Measurements from ENCODE around the gene DHRS9. TPM values are rescaled to one million over a fixed set of nuclear protein-coding genes. Genes with fewer than 3 reads are reported as not detected.

DHRS9 gene
- total and polyA plus RNA-seq, 7 donors, result 0.04 to 0.79 (median 0.27) TPM; not detected in 2

DNA sequence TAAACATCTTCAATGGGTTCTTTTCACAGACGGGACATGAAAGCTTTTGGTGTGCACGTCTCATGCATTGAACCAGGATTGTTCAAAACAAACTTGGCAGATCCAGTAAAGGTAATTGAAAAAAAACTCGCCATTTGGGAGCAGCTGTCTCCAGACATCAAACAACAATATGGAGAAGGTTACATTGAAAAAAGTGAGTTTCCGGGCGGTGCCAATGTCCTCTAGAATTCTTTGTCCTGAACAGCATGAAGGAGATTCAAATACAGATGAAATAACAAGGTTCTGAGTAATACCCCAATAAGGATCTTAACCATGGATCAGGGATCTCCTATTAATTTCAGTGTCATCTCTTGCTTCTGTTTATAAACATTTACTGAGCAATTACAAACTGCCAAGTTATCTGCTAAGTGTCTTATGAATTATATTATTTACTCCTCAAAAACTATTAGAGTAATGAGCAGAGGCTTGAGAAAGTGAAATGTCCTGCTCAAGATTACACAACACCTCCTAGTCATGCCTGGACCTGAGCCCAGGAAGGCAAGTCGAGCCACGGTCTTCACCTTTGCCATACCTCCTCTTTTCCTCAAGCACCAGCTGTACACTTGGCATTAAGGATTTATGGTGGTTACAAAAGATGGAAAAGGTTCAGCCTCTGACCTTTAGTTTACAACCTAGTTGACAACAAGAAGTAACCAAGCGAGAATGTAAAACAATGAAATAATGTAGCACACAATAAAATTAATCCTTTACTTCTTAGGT lies 22.6 kb downstream of the DHRS9 start:
- TF ChIP-seq, protein P1, sequence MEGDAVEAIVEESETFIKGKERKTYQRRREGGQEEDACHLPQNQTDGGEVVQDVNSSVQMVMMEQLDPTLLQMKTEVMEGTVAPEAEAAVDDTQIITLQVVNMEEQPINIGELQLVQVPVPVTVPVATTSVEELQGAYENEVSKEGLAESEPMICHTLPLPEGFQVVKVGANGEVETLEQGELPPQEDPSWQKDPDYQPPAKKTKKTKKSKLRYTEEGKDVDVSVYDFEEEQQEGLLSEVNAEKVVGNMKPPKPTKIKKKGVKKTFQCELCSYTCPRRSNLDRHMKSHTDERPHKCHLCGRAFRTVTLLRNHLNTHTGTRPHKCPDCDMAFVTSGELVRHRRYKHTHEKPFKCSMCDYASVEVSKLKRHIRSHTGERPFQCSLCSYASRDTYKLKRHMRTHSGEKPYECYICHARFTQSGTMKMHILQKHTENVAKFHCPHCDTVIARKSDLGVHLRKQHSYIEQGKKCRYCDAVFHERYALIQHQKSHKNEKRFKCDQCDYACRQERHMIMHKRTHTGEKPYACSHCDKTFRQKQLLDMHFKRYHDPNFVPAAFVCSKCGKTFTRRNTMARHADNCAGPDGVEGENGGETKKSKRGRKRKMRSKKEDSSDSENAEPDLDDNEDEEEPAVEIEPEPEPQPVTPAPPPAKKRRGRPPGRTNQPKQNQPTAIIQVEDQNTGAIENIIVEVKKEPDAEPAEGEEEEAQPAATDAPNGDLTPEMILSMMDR (IDR thresholded peaks at IDR 0.05), result no peak
- DNase-seq (no peak), ATAC-seq (no peak)
- intact Hi-C loops (cut with DNase I), result no loop called here
- Histone ChIP-seq H3K27ac (no peak overlapping the region), H3K4me3 (no peak overlapping the region), H3K4me1 (no peaks in the 10 kb centered on the region), H3K36me3 (ENCODE audit: insufficient read depth in 1 of 2, low read depth in 1 of 2) (no peaks in the 10 kb centered on the region), H3K27me3 (ENCODE audit: insufficient read depth in 3 of 3, low read length in 2 of 3) (peaks cover 0 to 4% (median 0%) of the 10 kb centered on the region in 3 donors), H3K9me3 (no peaks in the 10 kb centered on the region)
- 57 to 73% (median 58%) methylated on average over 8 of the region's 8 CpGs for WGBS, 3 donors

DNA sequence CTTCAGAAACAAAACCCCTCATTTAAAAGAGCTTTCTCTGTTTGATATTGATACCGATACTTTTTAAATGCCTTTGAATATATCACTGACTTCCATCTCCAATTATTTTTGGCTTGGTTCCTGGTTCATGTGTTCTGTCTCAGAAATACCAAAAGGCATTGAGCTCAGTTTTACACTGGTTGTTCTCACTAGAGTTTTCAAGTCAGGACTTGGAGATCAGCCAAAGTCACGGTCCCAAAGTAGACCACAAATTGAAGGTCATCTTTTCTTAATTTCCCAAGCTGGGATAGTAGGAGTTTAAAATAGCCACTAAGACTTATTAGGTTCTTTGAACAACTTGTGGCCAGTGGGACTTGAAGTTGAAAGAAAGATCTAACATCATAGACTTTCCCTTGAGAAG lies 24.2 kb downstream of the DHRS9 start:
- ATAC-seq, result no peak
- intact Hi-C loops (cut with DNase I), result no loop called here
- no peaks in the 10 kb centered on the region for H3K9me3 ChIP-seq

DNA sequence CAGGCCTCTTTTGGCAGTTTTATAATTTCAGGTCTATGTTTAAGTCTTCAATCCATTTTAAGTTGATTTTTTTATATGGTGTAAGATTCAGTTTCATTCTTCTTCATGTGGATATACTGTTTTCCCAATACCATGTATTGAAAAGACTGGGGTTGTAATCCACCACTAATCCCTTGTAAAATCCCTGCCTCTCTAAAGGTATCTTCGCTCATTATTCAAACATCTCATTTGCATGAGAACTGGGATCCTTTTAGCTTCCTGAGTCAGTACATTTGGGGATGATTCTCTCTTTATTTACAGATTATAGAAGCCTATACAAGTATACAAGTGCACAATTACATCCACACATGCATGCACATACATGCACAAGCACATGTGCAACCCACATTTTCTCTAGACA lies 25.3 kb downstream of the DHRS9 start:
- H3K36me3 ChIP-seq (ENCODE audit: insufficient read depth in 1 of 2, low read depth in 1 of 2), result no peaks in the 10 kb centered on the region

More for the DNA sequence above, 24.2 kb downstream of the DHRS9 start:
- no peak overlapping the region for H3K4me3 ChIP-seq
- TF ChIP-seq, protein P1 (IDR thresholded peaks at IDR 0.05), result no peak
- peaks cover 0 to 4% (median 0%) of the 10 kb centered on the region in 3 donors for H3K27me3 ChIP-seq (ENCODE audit: insufficient read depth in 3 of 3, low read length in 2 of 3)
- H3K36me3 ChIP-seq (ENCODE audit: insufficient read depth in 1 of 2, low read depth in 1 of 2), result no peaks in the 10 kb centered on the region
- no peak overlapping the region for H3K27ac ChIP-seq
- DNase-seq, result no peak
- H3K4me1 ChIP-seq, result no peaks in the 10 kb centered on the region
- WGBS, 3 donors, result 40 to 51% (median 41%) methylated on average over 2 of the region's 2 CpGs

DNA sequence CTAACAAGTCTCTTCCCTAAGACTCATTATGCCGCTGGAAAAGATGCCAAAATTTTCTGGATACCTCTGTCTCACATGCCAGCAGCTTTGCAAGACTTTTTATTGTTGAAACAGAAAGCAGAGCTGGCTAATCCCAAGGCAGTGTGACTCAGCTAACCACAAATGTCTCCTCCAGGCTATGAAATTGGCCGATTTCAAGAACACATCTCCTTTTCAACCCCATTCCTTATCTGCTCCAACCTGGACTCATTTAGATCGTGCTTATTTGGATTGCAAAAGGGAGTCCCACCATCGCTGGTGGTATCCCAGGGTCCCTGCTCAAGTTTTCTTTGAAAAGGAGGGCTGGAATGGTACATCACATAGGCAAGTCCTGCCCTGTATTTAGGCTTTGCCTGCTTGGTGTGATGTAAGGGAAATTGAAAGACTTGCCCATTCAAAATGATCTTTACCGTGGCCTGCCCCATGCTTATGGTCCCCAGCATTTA lies 26.3 kb downstream of the DHRS9 start:
- TF ChIP-seq, protein P1 (IDR thresholded peaks at IDR 0.05), result no peak
- no peaks in the 10 kb centered on the region for H3K4me1 ChIP-seq

More for the DNA sequence above, 25.3 kb downstream of the DHRS9 start:
- DNase-seq (no peak), ATAC-seq (no peak)
- H3K4me3 ChIP-seq, result no peak overlapping the region
- intact Hi-C loops (cut with DNase I), result no loop called here
- H3K9me3 ChIP-seq, result no peaks in the 10 kb centered on the region
- no peak overlapping the region for H3K27ac ChIP-seq
- TF ChIP-seq, protein P1 (IDR thresholded peaks at IDR 0.05), result no peak
- peaks cover 0 to 4% (median 0%) of the 10 kb centered on the region in 3 donors for H3K27me3 ChIP-seq (ENCODE audit: insufficient read depth in 3 of 3, low read length in 2 of 3)
- WGBS, 3 donors, result 79 to 95% (median 89%) methylated on average over 1 of the region's 1 CpG
- H3K4me1 ChIP-seq, result no peaks in the 10 kb centered on the region

More for the DNA sequence above, 26.3 kb downstream of the DHRS9 start:
- no peaks in the 10 kb centered on the region for H3K9me3 ChIP-seq
- intact Hi-C loops (cut with DNase I), result no loop called here
- 65 to 76% (median 75%) methylated on average over 5 of the region's 5 CpGs for WGBS, 3 donors
- no peak overlapping the region for H3K27ac ChIP-seq
- DNase-seq, result no peak
- no peak for ATAC-seq
- no peak overlapping the region for H3K4me3 ChIP-seq
- no peaks in the 10 kb centered on the region for H3K27me3 ChIP-seq (ENCODE audit: insufficient read depth in 3 of 3, low read length in 2 of 3)
- H3K36me3 ChIP-seq (ENCODE audit: insufficient read depth in 1 of 2, low read depth in 1 of 2), result no peaks in the 10 kb centered on the region
